GM15510 (cell line): ENCODE results near the gene WDR36.

ENCODE experiments used
- POLR2A ChIP-seq: IDR thresholded peaks from 3 replicates; pipeline ENCODE4 v1.6.1; 2011; ENCODE audit warnings: borderline replicate concordance; ENCODE audit not compliant: insufficient read length; ENCODE audit errors: extremely low read depth

The WDR36 gene

DNA sequence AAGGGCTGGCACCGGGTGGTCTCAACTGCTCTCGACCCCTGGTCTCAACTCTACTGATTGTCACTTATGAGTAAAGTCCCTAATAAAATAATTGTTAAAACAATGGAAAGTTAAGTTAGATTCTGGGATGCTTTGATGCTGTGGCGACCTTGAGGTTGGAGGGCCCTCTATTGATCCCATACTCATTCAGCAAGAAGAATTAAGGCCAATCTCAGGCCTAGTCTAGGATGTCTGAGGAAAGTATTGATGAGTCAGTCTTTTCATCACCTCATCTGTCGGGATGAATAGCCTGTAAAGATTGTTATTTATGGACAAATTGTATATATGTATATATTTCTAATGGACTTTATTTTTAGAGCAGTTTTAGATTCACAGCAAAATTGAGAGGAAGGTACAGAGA is 50.8 kb downstream of the WDR36 start:
- no peak for TF ChIP-seq POLR2A

DNA sequence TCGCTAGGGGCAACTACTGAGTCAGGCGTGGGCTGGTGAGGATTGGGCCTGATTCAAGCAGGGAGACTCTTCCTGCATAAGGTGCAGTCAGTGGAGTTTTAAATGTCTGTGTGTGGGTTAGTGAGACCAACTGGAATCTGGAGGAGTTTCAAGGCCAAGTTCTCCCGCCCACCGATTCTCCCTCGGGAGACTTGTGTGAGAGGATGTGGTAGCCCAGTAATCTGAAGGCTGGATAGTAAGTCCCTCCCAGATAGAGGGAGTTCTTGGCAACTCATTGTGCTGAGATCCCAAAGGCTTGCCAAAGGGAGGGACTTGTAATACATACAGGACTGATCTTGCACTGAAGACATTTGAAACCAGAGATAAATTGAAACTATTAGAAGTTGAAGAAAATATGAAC is 51.8 kb downstream of the WDR36 start:
- no peak for TF ChIP-seq POLR2A

DNA sequence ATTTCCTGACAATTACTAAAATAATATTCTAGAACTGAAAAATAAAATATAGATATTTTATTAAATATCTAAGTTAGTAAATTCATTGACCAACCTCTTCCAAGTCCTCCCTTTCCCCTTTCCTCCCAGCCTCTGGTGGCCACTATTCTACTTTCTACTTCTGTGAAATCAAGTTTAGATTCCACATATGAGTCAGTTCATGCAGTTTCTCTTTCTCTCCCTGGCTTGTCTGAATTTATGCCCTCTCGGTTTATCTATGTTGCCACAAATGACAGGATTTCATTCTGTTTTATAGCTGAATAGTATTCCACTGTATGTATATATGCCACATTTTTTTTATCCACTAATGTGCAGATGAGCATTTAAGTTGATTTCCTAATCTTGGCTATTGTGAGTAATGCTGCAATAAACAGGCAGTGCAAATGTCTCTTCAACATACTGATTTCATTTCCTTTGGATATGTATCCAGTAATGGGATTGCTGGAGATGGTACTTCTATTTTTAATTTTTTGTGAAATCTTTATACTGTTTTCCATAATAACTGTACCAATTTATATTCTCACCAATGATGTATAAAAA is 52.3 kb downstream of the WDR36 start:
- TF ChIP-seq POLR2A = no peak

DNA sequence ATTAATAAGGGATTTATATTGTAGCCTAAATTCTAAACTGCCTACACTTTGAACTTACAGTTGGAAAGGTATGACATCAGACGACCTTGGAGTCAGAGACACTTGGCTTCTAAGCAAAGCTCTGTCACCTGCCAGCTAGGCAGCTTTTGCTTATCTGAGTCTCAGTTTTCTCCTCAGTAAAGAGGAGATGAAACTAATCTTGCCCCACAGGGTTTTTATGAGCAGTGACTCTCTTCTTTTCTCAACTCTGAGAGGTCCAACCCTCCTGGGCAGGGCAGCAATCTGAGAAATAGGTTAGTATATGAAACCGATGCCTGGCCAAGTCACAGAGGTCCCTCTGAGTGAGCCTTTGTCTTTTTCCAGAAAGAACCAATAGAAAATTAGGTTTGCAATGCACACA is 53.9 kb downstream of the WDR36 start:
- no peak for TF ChIP-seq POLR2A

DNA sequence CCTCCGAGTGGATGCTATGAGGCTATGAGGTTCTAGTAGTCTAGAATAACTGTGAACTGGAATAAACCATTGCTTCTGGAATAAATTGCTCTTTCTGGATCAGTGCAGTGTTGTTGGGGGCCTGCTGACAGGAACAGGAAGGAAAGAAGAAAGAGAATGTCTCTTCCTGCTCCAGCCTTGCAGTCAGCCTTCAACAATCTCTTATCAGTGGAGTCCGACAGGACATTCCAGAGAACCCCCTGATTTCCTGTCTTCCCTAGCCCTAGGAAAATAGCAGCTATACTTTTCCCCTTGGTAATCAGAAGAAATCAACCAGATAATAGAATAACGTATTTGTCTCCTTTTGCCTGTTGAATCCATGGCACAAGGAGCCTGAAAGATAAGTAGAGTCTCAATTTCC is 55.4 kb downstream of the WDR36 start:
- no peak for TF ChIP-seq POLR2A

DNA sequence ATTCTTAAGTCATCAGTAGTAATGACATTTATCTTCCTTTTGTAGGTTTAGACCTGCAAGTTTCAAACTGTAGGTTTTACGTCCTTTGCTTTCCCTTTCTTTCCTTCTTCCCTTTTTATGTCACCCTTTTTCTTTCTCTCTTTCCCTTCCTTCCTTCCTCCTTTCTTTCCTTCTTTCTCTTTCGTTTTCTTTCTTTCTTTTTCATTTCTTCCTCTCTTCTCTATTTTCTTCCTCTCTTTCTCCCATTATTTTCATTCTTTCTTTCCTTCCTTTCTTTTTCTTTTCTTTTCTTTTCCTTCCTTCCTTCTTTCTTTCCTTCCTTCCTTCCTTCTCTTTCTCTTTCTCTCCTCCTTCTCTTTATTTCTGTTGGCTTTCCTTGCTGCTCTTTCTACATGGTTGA is 59.9 kb downstream of the WDR36 start:
- no peak for TF ChIP-seq POLR2A

DNA sequence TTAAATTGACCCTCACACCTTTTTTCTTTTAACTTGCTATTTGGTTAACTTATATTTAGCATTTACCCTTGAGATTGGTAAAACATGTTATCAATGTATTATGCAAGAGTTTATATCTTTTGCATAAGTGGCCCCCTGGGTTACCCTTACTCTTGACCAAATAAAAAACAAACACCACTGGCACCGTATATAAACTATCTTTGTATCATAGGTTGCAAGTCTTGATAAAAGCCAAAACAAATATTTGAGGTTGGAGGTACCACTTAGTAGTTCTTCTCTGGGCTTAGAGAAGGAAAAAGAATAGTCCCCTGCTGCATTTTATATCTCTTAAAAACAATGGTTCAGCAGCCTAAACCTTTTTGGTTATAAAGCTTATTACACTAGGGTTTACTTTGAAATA is 61.3 kb downstream of the WDR36 start:
- no peak for TF ChIP-seq POLR2A

DNA sequence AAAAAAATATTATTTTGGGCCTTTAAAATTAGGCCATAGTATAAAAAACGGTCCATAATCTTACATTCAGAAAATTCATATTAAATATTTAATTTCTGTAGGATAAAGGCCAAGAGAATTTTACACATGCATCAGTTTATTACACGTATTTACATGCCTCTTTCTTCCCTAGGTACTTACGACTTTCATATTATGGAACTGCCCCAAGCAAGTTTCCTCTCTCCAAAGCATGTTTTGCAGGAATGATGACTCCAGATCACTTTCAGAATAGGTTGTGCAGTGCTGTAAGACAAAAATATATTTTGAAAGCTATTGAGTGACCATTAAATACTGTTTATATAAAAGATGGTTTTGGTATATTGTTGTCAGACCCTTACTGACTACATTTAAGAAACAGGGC is 61.8 kb downstream of the WDR36 start:
- no peak for TF ChIP-seq POLR2A

DNA sequence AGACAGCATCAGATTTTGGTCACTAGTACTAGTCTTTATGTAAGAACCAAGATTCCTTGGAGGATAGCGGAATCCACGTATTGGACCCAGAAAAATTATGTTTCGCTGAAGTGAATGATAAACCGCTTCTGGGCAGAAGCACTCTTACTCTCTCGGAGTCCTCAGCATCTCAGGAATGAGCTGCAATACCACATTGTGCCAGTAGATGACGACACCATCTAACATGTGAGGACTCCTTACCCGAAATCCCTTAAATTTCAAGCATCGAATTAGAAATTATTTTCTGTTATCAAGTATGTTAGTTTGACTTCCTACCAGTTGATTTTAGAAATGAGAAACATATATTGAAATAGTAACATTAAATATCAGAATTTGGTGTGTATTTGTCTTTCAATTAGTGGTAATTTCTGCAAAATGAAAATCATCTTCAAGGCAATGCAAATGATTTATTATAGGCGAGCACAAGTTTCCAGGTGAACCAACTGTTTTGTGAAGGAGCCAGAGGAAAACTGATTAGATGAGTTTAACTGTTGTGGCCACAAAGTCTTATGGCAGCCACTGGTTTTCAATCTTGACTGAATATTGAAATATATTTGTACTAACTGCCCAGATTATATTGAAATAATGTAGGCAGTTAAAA is 66.1 kb downstream of the WDR36 start:
- TF ChIP-seq POLR2A = no peak

DNA sequence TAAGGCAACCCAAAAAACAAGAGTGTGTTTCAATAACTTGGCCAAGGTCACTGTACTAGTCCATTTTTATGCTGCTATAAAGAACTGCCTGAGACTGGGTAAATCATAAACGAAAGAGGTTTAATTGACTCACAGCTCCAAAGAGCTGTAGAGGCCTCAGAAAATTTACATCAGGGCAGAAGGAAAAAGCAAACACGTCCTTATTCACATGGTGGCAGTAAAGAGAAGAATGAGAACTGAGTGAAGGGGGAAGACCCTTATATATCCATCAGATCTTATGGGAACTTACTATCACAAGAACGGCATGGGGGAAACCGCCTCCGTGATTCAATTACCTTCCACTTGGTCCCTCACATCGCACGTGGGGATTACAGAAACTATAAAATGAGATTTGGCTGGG is 67.7 kb downstream of the WDR36 start:
- no peak for TF ChIP-seq POLR2A

DNA sequence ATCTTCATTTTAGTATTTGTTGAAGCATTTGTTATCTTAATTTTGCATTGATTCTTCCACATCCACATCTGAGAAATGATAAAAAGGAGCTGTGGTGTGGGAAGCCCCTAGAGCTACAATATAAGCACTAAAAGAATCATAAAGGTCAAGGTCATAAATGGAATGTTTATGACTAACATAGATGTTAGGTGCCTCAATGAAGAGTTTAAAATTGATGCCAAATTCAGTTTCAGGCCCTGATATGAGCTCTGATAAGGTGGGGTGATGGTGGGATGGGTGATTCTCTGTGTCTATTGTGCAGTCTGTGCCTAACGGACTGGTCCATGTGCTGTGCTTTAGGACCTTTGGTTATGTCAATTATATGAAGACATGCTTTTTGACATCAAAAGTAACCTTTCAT is 70.9 kb downstream of the WDR36 start:
- TF ChIP-seq POLR2A = no peak

DNA sequence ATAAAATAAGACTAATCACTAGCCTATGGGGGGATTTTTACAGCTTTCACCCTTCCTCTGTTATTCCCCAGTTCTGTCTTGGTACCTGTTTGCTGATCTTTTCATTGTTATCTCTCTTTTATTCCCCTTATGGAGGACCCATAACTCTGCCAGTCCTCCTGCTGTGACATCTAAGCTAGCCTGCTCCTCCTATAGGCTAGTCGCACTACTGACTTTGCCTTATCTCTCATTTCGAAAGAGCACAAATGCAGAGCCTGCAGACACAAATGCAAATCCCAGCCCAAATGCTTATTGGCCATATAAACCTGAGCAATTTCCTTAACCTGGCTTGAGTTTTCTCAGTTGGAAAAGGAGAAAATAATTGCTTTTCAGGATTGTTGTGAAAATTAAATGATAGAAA is 72.9 kb downstream of the WDR36 start:
- no peak for TF ChIP-seq POLR2A

DNA sequence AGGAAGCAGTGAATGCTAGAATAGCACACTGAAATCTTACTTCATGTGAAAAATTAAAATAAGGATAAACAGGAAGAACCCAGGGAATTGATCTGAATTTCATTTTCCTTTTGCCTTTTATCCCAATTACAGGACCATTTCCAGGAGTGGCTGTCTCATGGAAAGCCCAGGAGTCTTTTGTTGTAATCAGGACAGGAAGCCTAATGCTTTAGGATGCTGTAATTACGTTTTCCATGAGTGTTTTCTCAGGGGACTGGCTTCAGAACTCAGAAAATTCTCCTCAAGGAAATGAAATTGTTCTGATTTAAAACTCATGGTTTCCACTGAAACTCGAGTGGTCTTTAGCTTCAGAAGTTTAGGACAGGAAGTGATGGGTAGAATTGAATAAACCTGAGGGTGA is 75.4 kb downstream of the WDR36 start:
- TF ChIP-seq POLR2A = no peak

DNA sequence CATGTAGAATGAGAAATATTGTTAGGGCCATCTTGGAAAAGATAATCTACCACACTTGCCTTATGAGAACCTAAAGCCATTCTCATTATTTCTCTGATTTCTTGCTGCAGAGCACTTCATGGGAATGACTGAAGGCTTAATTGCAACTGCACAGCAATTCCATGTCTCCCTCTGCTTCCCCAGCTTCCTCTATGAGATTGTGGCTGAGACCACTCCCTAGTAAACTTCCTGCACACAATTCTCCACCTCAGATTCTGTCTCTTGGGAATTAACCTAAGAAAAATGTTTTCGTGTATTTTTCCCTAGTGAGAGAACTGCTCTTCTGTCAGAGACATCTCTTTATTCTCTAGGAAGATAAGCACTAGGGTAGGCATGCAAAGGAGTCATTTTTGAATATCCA is 76.5 kb downstream of the WDR36 start:
- no peak for TF ChIP-seq POLR2A

DNA sequence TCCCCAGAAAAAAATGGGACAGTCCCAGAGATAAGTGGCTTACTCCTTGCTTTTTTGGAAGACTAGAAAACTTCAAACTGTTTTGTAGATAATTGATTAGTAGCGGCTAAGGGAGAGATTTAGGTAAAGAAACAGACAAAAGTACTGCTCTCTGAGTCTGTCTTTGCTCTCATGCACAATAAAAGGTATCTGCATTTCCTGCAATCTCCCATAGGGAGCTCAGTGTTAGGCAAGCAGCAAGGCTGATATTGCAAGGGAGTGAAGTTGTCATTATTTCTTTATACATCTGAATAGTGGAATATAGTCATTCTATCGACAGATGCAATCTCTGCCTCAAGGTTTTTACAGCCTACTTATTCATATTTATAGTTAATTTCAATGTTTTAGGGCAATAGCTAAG is 77.1 kb downstream of the WDR36 start:
- no peak for TF ChIP-seq POLR2A

DNA sequence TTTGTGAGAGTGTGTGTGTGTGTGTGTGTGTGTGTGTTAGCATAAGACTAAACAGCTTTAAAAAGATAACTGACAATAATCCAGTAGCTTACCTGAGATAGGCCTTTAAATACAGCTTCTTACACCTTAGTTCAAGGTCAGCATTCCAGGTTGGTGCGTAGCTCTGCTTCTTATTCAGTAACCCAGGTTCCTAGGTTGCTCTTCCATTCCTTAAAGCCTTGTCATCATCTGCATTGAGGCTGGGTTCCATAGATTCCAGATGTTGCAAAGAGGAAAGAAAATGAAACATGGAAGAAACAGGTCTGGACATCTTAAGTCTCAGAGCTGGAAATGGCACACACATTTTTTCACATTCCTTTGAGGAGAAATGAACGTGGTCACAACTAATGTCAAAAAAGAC is 78.1 kb downstream of the WDR36 start:
- no peak for TF ChIP-seq POLR2A

DNA sequence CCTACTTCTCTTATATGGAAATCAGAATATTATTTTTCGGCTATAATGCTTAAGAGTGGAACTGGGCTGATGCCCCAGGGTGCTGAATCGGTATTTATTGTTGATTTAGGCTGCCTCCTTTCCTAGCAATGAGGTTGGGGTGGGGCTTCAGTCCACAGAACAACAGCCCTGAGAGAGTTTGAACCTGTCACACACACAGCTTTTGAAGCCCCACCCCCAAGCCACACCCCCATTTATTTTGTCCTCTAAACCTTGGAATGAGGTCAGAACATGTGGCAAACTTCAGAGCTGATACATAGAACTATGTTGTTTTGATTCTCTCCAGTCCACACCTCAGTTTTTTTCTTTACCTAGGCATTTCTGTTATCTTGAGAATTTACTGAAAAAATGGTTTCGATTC is 80.4 kb downstream of the WDR36 start:
- TF ChIP-seq POLR2A = no peak
